Stimulated activated CD8-positive, alpha-beta memory T cell treated with anti-CD3 and anti-CD28 coated beads, Interleukin-7, amount 100 ng/mL, for 24 hours (primary cell): ENCODE results near the gene S100A2.
"Not testable (repeated sequence)": the region's sequence is repeated elsewhere in the genome, so short reads cannot be mapped to it uniquely, and the experiment has no call there.

Source experiments
- DNase-seq: peaks from one replicate; pipeline ENCODE4 v3.0.0-alpha.2; 2020; ENCODE audit warnings: low read depth

S100A2 gene

GRCh38 chr1:153527683-153528040 is 38.0 kb downstream of the S100A2 start:
- no peak for DNase-seq

DNA sequence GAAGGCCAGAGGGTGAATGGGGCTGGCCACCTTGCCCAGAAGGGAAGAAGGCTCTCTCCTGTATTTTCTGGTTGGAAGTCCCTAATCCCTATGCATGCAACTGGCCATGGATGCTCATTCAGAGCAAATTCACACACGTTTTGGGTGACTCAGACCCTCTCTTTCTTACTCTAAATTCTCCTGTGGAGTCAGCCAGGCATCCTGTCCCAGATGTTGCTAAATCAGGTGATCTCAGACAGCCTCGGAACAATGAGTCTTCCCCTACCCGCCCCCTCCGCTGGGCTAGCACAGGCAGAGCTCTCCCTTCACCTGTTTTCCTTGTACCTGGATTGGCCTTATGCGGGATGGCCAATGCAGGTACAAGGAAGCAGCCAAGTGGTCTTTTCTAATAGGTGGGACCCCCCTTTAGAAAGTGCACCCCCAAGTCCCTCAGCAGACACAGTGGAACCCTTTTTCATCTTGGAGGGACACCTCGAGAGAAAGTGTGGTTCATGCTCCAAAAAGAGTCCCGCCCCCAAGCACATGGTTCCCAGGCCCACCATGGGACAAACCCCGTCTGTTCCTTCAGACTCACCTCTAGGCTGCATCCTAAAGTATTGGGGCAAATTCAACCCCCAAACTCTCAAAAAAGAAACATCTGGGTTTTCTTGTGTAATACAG is 38.5 kb downstream of the S100A2 start:
- no peak for DNase-seq

GRCh38 chr1:153526132-153526543 is 39.5 kb downstream of the S100A2 start:
- no peak for DNase-seq

DNA sequence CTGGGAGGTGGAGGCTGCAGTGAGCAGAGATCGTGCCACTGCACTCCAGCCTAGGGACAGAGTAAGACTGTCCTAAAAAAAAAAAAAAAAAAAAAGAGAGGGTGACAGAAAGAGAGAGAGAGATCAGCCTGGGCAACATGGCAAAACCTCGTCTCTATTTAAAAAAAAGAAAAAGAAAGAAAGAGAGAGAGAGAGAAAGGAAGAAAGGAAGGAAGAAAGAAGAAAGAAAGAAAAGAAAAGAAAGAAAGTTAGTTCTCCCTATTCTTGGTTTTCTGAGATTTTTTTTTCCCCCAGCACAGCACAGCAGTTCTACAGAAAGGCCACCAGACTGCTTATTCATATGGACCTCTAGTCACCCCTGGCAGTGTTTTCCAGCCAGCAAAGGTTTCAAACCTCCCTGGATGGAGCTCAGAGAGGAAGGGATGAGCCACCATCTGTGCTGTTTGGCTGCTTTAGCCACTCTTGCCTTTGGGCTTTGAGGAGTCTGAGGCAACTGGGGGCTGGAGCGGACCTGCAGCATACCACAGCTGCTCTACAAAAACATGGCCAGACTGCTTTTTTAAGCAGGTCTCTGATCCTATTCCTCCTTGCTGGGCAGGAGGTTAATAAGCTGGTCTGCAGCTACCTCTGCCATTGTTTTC is 40.4 kb downstream of the S100A2 start:
- DNase-seq, result no peak

DNA sequence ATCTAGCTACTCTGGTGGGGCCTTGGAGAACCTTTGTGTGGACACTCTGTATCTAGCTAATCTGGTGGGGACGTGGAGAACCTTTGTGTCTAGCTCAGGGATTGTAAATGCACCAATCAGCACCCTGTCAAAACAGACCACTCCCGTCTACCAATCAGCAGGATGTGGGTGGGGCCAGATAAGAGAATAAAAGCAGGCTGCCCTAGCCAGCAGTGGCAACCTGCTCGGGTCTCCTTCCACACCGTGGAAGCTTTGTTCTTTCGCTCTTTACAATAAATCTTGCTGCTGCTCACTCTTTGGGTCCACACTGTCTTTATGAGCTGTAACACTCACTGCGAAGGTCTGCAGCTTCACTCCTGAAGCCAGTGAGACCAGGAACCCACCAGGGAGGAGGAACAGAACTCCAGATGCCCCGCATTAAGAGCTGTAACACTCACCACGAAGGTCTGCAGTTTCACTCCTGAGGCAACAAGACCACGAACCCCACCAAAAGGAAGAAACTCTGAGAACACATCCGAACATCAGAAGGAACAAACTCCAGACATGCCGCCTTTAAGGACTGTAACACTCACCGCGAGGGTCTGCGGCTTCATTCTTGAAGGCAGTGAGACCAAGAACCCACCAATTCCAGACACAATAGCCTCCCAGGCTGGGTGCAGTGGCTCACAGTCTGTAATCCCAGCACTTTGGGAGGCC is 43.1 kb downstream of the S100A2 start:
- not testable (repeated sequence) for DNase-seq

- DNase-seq, result not testable (repeated sequence)
Observed at GRCh38 chr1:153521808-153522207, 43.8 kb downstream of the S100A2 start.

- no peak for DNase-seq
Observed at GRCh38 chr1:153520818-153521476, 44.7 kb downstream of the S100A2 start.

- not testable (repeated sequence) for DNase-seq
Observed at GRCh38 chr1:153520137-153520691, 45.4 kb downstream of the S100A2 start.

GRCh38 chr1:153519242-153519641 is 46.4 kb downstream of the S100A2 start:
- DNase-seq, result no peak

- no peak for DNase-seq
Observed at GRCh38 chr1:153515504-153516394, 49.9 kb downstream of the S100A2 start.

DNA sequence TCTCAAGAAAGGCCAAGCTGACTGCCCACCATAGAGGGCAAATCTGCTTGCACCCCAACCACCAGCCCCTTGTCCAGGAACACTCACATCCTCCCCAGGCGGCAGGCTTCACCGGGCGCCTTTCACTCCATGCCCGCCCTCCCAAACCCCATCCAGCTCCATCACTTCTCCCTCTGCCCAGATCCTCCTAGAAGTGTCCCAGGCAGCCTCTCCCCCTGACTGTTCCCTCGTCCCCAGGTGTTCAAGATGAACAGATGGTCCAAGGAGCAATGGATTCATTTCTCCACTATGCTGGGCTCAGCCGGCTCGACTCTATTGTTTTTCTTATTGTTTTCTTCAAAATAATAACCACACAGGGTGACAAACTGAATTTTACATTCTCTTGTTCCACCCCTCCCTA is 52.0 kb downstream of the S100A2 start:
- DNase-seq, result no peak

- DNase-seq, result no peak
Observed at GRCh38 chr1:153513023-153513422, 52.6 kb downstream of the S100A2 start.
